SU-DHL-6 (cell line): ENCODE measurements around the gene CTDSP1.

Source experiments
- H2AFZ ChIP-seq: fragments of 200-600 bp; sonication (generic); 2 replicates; pipeline ENCODE4 v1.6.1; 2014; ENCODE audit warnings: low read depth, mild to moderate bottlenecking, moderate library complexity, mixed read lengths, antibody characterized with exemption, low read length; ENCODE audit not compliant: severe bottlenecking
- H3F3A ChIP-seq: fragments of 200-600 bp; shearing (Covaris generic); 2 replicates; pipeline ENCODE4 v1.6.0; 2016; ENCODE audit warnings: antibody characterized with exemption, mild to moderate bottlenecking; ENCODE audit not compliant: insufficient read depth
- H3K27ac ChIP-seq: fragments of 200-600 bp; sonication (generic); 2 replicates; pipeline ENCODE4 v1.5.1; 2016; ENCODE audit warnings: low read depth, mild to moderate bottlenecking, low read length, moderate library complexity, mixed read lengths
- H3K27me3 ChIP-seq: fragments of 200-600 bp; sonication (generic), shearing (Covaris generic); 2 replicates; pipeline ENCODE4 v1.6.0; 2014; ENCODE audit warnings: mild to moderate bottlenecking, low read length
- H3K36me3 ChIP-seq: fragments of 200-600 bp; sonication (generic); 2 replicates; pipeline ENCODE4 v1.6.1; 2014; ENCODE audit warnings: mild to moderate bottlenecking, low read length, mixed read lengths
- H3K4me2 ChIP-seq: fragments of 300-600, 200-600 bp; shearing (Covaris generic), sonication (generic); 2 replicates; pipeline ENCODE4 v1.6.0; 2014; ENCODE audit warnings: low read length, low read depth, mild to moderate bottlenecking; ENCODE audit not compliant: poor library complexity, severe bottlenecking
- H3K4me3 ChIP-seq: fragments of 200-600 bp; sonication (generic); 2 replicates; pipeline ENCODE4 v1.5.1; 2014; ENCODE audit warnings: antibody characterized with exemption, low read length, mild to moderate bottlenecking, mixed read lengths; ENCODE audit not compliant: insufficient read depth, poor library complexity, severe bottlenecking
- H3K79me2 ChIP-seq: fragments of 200-600 bp; sonication (generic); 2 replicates; pipeline ENCODE4 v1.6.1; 2014; ENCODE audit warnings: mild to moderate bottlenecking, low read length, moderate library complexity; ENCODE audit not compliant: insufficient read depth
- H3K9ac ChIP-seq: fragments of 200-600 bp; sonication (generic); 2 replicates; pipeline ENCODE4 v1.7.0; 2014; ENCODE audit warnings: mild to moderate bottlenecking, low read length
- H3K9me2 ChIP-seq: fragments of 200-600 bp; sonication (generic); replicated peaks from 2 replicates; pipeline ENCODE4 v1.6.1; 2014; ENCODE audit warnings: low read length; ENCODE audit not compliant: insufficient read depth
- H3K9me3 ChIP-seq: fragments of 200-600 bp; sonication (generic); 2 replicates; pipeline ENCODE4 v1.6.1; 2014; ENCODE audit warnings: low read length, mixed read lengths; ENCODE audit not compliant: insufficient read depth
- H4K20me1 ChIP-seq: fragments of 200-600 bp; sonication (generic); 2 replicates; pipeline ENCODE4 v1.6.1; 2014; ENCODE audit warnings: low read depth, mild to moderate bottlenecking, antibody characterized with exemption, low read length, moderate library complexity, mixed read lengths
- CTCF ChIP-seq: fragments of 200-600 bp; sonication (generic); IDR thresholded peaks from one replicate; pipeline ENCODE4 v1.5.1; 2017; ENCODE audit warnings: antibody characterized with exemption, mild to moderate bottlenecking, low read length, moderate library complexity; ENCODE audit not compliant: insufficient read depth, poor library complexity, severe bottlenecking
- EZH2phosphoT487 ChIP-seq: fragments of 200-600 bp; sonication (generic), shearing (Covaris generic); conservative IDR thresholded peaks from 2 replicates; pipeline ENCODE4 v1.6.1; 2018; ENCODE audit warnings: mild to moderate bottlenecking, antibody characterized with exemption, low read length, moderate library complexity, mixed read lengths

The CTDSP1 gene

GRCh38 chr2:218368150-218368528 lies 31.5 kb upstream of the CTDSP1 start:
- Histone ChIP-seq H3K9me3 (no peaks in the 10 kb centered on the region), H3K9me2 (no peaks in the 10 kb centered on the region), H3K9ac (peak overlapping the region; percentile 20; the same call in 1 of the 2 replicates), H3K27me3 (no peaks in the 10 kb centered on the region), H3K36me3 (no peaks in the 10 kb centered on the region), H2AFZ (peak overlapping the region; percentile 81), H3K4me2 (peak overlapping the region; percentile 33), H3K27ac (no peak overlapping the region), H3K4me3 (peak overlapping the region; percentile 28), H3K79me2 (no peaks in the 10 kb centered on the region), H3F3A (no peaks in the 10 kb centered on the region), H4K20me1 (no peaks in the 10 kb centered on the region)
- TF ChIP-seq EZH2phosphoT487 (no peak), CTCF (no peak)

- H3K4me3 ChIP-seq = no peak overlapping the region
- H3K9me3 ChIP-seq = no peaks in the 10 kb centered on the region
- H3F3A ChIP-seq = no peaks in the 10 kb centered on the region
- H2AFZ ChIP-seq = no peak overlapping the region
- H3K9ac ChIP-seq = no peak overlapping the region
- H3K27ac ChIP-seq = no peak overlapping the region
- H3K79me2 ChIP-seq = no peaks in the 10 kb centered on the region
- H4K20me1 ChIP-seq = no peaks in the 10 kb centered on the region
- no peak for TF ChIP-seq EZH2phosphoT487
- TF ChIP-seq CTCF = no peak
- H3K9me2 ChIP-seq = no peaks in the 10 kb centered on the region
- no peaks in the 10 kb centered on the region for H3K36me3 ChIP-seq
- no peak overlapping the region for H3K4me2 ChIP-seq
- H3K27me3 ChIP-seq = no peaks in the 10 kb centered on the region
These were observed 31.0 kb upstream of the CTDSP1 start for GRCh38 chr2:218368621-218369153.

GRCh38 chr2:218369330-218369729 lies 30.3 kb upstream of the CTDSP1 start:
- no peak overlapping the region for H3K4me3 ChIP-seq
- no peak overlapping the region for H3K27ac ChIP-seq
- H4K20me1 ChIP-seq = no peaks in the 10 kb centered on the region
- H3K9me2 ChIP-seq = no peaks in the 10 kb centered on the region
- H3K36me3 ChIP-seq = no peaks in the 10 kb centered on the region
- H3K79me2 ChIP-seq = no peaks in the 10 kb centered on the region
- no peaks in the 10 kb centered on the region for H3K27me3 ChIP-seq
- no peak overlapping the region for H3K9ac ChIP-seq
- no peaks in the 10 kb centered on the region for H3F3A ChIP-seq
- no peak overlapping the region for H3K4me2 ChIP-seq
- no peak overlapping the region for H2AFZ ChIP-seq
- no peaks in the 10 kb centered on the region for H3K9me3 ChIP-seq
- TF ChIP-seq CTCF = no peak
- TF ChIP-seq EZH2phosphoT487 = no peak
